Activated B cell treated with CpG ODN at 0.5 μM for 24 hours (primary cell): ENCODE results near the gene MPPED1. TPM values are rescaled to one million over a fixed set of nuclear protein-coding genes. Genes with fewer than 3 reads are reported as not detected.

ENCODE experiments used
- ATAC-seq: fragments of 200-7000 bp; cut with Tn5 transposase; one replicate; pipeline ENCODE4 v1.10.0; 2021; ENCODE audit warnings: low read depth, mild to moderate bottlenecking, moderate library complexity
- CTCF ChIA-PET: fragments of 350-600 bp; sonication (Branson Sonifier 250); formaldehyde crosslinking; loops from one replicate; lab custom pipeline; 2021; ENCODE audit warnings: antibody characterized with exemption; lab: Charles Lee
- POLR2A ChIA-PET: fragments of 350-600 bp; sonication (Branson Sonifier 250); formaldehyde crosslinking; loops from one replicate; lab custom pipeline; 2021; ENCODE audit warnings: antibody characterized with exemption; lab: Charles Lee
- DNase-seq: peaks from one replicate; pipeline ENCODE4 v3.0.0; 2022
- H3K27ac Mint-ChIP-seq: one replicate; pipeline ENCODE4 v1.8.0; 2020; ENCODE audit warnings: mixed read lengths
- H3K27me3 Mint-ChIP-seq: one replicate; pipeline ENCODE4 v1.8.0; 2021; ENCODE audit warnings: mixed read lengths
- H3K36me3 Mint-ChIP-seq: one replicate; pipeline ENCODE4 v1.8.0; 2021; ENCODE audit warnings: low read depth, mixed read lengths
- H3K4me1 Mint-ChIP-seq: one replicate; pipeline ENCODE4 v1.8.0; 2021; ENCODE audit warnings: mixed read lengths
- H3K4me3 Mint-ChIP-seq: one replicate; pipeline ENCODE4 v1.8.0; 2020; ENCODE audit warnings: mild to moderate bottlenecking, mixed read lengths
- H3K9me3 Mint-ChIP-seq: one replicate; pipeline ENCODE4 v1.8.0; 2020; ENCODE audit warnings: mixed read lengths
- CTCF ChIP-seq: fragments of 200-600 bp; IDR thresholded peaks from one replicate; pipeline ENCODE4 v1.8.0; 2022; ENCODE audit warnings: antibody characterized with exemption, mild to moderate bottlenecking
- intact Hi-C: fragments of 100-400 bp; cut with micrococcal nuclease; formaldehyde crosslinking; loops from one replicate; pipeline ENCODE4 v1.15.1; 2024
- total RNA-seq: library from RNA; stranded (reverse); gene quantifications from 2 replicates; pipeline ENCODE4 v1.2.3, GENCODE V29; 2022

MPPED1 gene
- total RNA-seq, 1 donor from 2014 or later = not detected

DNA sequence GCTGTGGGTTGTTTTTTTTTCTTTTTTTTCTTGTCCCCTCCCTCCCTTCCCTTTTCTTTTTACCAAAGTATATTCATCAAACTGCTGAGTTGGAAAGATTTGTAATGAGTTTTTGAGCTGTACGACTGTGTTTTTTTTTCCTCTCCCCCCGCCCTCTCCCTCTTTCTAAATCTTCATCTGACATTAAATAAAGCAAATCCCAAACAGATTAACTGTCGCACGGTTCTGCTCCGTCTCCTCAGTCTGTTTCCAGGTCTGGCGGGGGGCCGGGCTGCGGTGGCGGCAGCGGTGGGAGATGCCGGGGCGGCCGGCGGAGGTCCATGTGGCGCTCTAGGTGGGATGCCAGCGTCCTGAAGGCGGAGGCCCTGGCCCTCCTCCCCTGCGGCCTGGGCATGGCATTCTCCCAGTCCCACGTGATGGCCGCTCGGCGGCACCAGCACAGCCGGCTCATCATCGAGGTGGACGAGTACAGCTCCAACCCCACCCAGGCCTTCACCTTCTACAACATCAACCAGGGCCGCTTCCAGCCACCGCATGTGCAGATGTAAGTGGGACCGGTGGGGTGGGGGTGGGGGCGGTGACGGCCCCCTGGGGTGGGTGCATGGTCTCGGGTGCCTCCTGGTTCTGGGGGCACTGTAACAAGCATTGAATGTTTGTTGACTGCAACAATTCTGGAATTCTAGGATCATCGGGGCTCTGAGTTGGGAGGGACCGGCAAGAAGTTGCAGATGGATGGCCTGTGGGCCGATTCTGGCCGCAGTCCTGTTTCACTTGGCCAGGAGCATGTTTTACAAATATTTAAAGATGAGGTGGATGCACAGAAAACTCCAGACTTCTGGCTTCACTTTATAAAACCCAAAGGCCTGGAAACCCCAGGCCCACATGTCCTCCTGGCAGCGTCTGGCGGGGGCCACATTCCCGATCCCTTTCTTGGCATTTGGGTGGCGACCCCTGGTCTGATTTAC, 13.1 kb downstream of the MPPED1 start:
- Mint-ChIP-seq H3K9me3 (no peaks in the 10 kb centered on the region), H3K4me3 (no peak overlapping the region)
- POLR2A ChIA-PET = no interaction called here

GRCh38 chr22:43425976-43426785, 14.4 kb downstream of the MPPED1 start:
- Mint-ChIP-seq H3K27ac (no peak overlapping the region), H3K4me1 (no peaks in the 10 kb centered on the region), H3K4me3 (no peak overlapping the region), H3K9me3 (no peaks in the 10 kb centered on the region), H3K36me3 (no peaks in the 10 kb centered on the region), H3K27me3 (peaks cover 12% of the 10 kb centered on the region)
- CTCF ChIA-PET = no interaction called here
- POLR2A ChIA-PET = no interaction called here
- intact Hi-C loops = no loop called here
- ATAC-seq (no peak), DNase-seq (no peak)
- TF ChIP-seq CTCF = no peak

More for the DNA sequence above, 13.1 kb downstream of the MPPED1 start:
- CTCF ChIA-PET = no interaction called here
- intact Hi-C loops = no loop called here
- no peaks in the 10 kb centered on the region for H3K36me3 Mint-ChIP-seq
- DNase-seq = no peak
- no peak overlapping the region for H3K27ac Mint-ChIP-seq
- no peaks in the 10 kb centered on the region for H3K4me1 Mint-ChIP-seq
- no peak for ATAC-seq
- no peak for TF ChIP-seq CTCF
- H3K27me3 Mint-ChIP-seq = peaks cover 5% of the 10 kb centered on the region

DNA sequence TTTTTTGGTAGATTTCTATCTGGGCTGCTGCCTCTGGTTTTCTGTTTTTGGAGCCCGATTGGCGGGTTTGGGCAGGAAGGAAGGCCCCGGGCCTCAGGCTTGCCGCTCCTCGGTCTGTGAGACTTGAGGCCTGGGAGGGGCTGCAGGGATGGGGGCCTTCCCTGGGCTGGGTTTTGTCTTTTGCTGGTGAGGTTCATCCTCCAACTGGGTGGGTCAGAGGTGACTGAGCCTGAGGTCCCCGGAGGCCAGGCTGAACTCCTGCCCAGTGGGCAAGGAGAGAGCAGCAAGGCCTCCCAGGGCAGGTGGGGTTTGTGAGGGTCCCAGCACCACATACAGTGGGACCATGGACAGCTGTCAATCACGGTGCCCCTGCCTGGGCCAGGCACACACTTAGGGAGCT, 15.0 kb downstream of the MPPED1 start:
- Mint-ChIP-seq H3K4me1 (no peaks in the 10 kb centered on the region), H3K36me3 (no peaks in the 10 kb centered on the region), H3K27me3 (peaks cover 16% of the 10 kb centered on the region), H3K4me3 (no peak overlapping the region), H3K27ac (no peak overlapping the region), H3K9me3 (no peaks in the 10 kb centered on the region)
- CTCF ChIA-PET = no interaction called here
- intact Hi-C loops = no loop called here
- TF ChIP-seq CTCF = no peak
- no peak for ATAC-seq
- DNase-seq = no peak
- POLR2A ChIA-PET = no interaction called here

- Mint-ChIP-seq H3K4me1 (no peaks in the 10 kb centered on the region), H3K4me3 (no peak overlapping the region), H3K36me3 (no peaks in the 10 kb centered on the region), H3K27ac (no peak overlapping the region), H3K27me3 (peaks cover 16% of the 10 kb centered on the region), H3K9me3 (no peaks in the 10 kb centered on the region)
- intact Hi-C loops = no loop called here
- ChIA-PET CTCF (no interaction called here), POLR2A (no interaction called here)
- no peak for TF ChIP-seq CTCF
- DNase-seq (no peak), ATAC-seq (no peak)
These were observed 15.6 kb downstream of the MPPED1 start for GRCh38 chr22:43427296-43428004.
